Spleen (tissue), 11 donors: ENCODE data around the gene STK24. TPM values are rescaled to one million over a fixed set of nuclear protein-coding genes. Genes with fewer than 3 reads are reported as not detected.

Experiments
- DNase-seq: peaks from one replicate; pipeline ENCODE4 v3.0.0-alpha.2; 2020
- H3K27ac ChIP-seq, 8 donors: fragments of 200-600 bp; sonication (generic) in 7 of 8; 1 replicate in 4 of 8; 2 replicates in 4 of 8; pipeline versions ENCODE4 v1.5.0 to v1.8.0; 2016 to 2021; ENCODE audit warnings: inconsistent platforms in 4 of 8, mild to moderate bottlenecking in 4 of 8, moderate library complexity in 1 of 8
- H3K27me3 ChIP-seq, 7 donors: fragments of 200-600 bp; sonication (generic) in 6 of 7; replicated peaks in 1 of 7; 1 replicate in 4 of 7; 2 replicates in 3 of 7; pipeline versions ENCODE4 v1.5.0 to v1.8.0; 2016 to 2021; ENCODE audit warnings: inconsistent platforms in 3 of 7, mild to moderate bottlenecking in 1 of 7
- H3K36me3 ChIP-seq, 6 donors: fragments of 200-600 bp; sonication (generic) in 5 of 6; 1 replicate in 4 of 6; 2 replicates in 2 of 6; pipeline versions ENCODE4 v1.5.0 to v1.8.0; 2016 to 2021; ENCODE audit warnings: inconsistent platforms in 2 of 6
- H3K4me1 ChIP-seq, 6 donors: fragments of 200-600 bp; sonication (generic) in 5 of 6; 1 replicate in 3 of 6; 2 replicates in 3 of 6; pipeline versions ENCODE4 v1.5.0 to v1.8.0; 2016 to 2021; ENCODE audit warnings: inconsistent platforms in 3 of 6
- H3K4me3 ChIP-seq, 8 donors: fragments of 200-600 bp; sonication (generic) in 7 of 8; 1 replicate in 4 of 8; 2 replicates in 4 of 8; pipeline versions ENCODE4 v1.5.0 to v1.8.0; 2016 to 2021; ENCODE audit warnings: inconsistent platforms in 4 of 8, mild to moderate bottlenecking in 4 of 8, moderate library complexity in 2 of 8
- H3K9me3 ChIP-seq, 8 donors: fragments of 200-600 bp; sonication (generic) in 7 of 8; 1 replicate in 4 of 8; 2 replicates in 4 of 8; pipeline versions ENCODE4 v1.5.0 to v1.8.0; 2016 to 2021; ENCODE audit warnings: inconsistent platforms in 4 of 8
- POLR2A ChIP-seq, 3 donors: fragments of 450-650 bp; IDR thresholded peaks; one replicate each; pipeline ENCODE4 v1.5.1; 2017; ENCODE audit warnings: antibody characterized with exemption in 3 of 3, mild to moderate bottlenecking in 1 of 3
- POLR2AphosphoS5 ChIP-seq, 3 donors: sonication (generic); formaldehyde crosslinking; IDR thresholded peaks; one replicate each; pipeline ENCODE4 v1.5.1; 2017; ENCODE audit warnings: antibody characterized with exemption in 3 of 3
- whole genome bisulfite sequencing, 5 donors: extraction: QIAGEN DNeasy Blood & Tissue Kit in 3 of 5; methylation state at CpG; one replicate each; pipeline versions ENCODE4 v1.1.5 to v1.1.7; 2013 to 2018; 5-methylcytosine and 5-hydroxymethylcytosine counted together
- intact Hi-C: fragments of 100-400 bp; cut with DNase I; formaldehyde crosslinking; loops from one replicate; pipeline ENCODE4 v1.15.0; 2023; ENCODE audit warnings: low total_unique reads
- polyA plus RNA-seq, 3 donors: library from polyadenylated mRNA; stranded (reverse); fragments of 200-250 nt; gene quantifications; one replicate each; pipeline ENCODE4 v1.2.1, GENCODE V29; 2013
- total RNA-seq, 7 donors: library from RNA; depleted of rRNA in 3 of 7; stranded (reverse); fragments of >200 nt in 3 of 7; fragmentation: NEBNext Ultra II Directional in 4 of 7; extraction: Animal tissue kit (Norgen Biotek cat#: 25700) in 4 of 7; gene quantifications; one replicate each; pipeline versions ENCODE4 v1.1.0 to v1.2.1, GENCODE V29; 2016 to 2021
- TF ChIP-seq, protein P1 (sequence below), 11 experiments: fragments of 200-600 bp in 7 of 11; fragments of 450-650 bp in 4 of 11; sonication (generic) in 4 of 11; IDR thresholded peaks in 8 of 11; conservative IDR thresholded peaks in 3 of 11; 1 replicate in 7 of 11; 2 replicates in 4 of 11; pipeline versions ENCODE4 v1.4.0 to v1.8.0; 2016 to 2021; ENCODE audit warnings: antibody characterized with exemption in 11 of 11, inconsistent platforms in 4 of 11, mild to moderate bottlenecking in 1 of 11
- donor health status: healthy with polysubstance abuse.
- donor health status: DM: no; HTN: no; CAD: no; lungs with moderate emphysema.
- donor health status: DM: no; HTN: no; CAD: no.
- donor health status: Bipolar disorder and iron deficiency.
- donor health status: healthy.
- donor health status: DM: no; HTN: no; CAD: no.
- donor health status: DM: yes; HTN: yes; CAD: no.

Gene STK24
- total and polyA plus RNA-seq, 10 donors = 36.5 to 132 (median 94.5) TPM

DNA sequence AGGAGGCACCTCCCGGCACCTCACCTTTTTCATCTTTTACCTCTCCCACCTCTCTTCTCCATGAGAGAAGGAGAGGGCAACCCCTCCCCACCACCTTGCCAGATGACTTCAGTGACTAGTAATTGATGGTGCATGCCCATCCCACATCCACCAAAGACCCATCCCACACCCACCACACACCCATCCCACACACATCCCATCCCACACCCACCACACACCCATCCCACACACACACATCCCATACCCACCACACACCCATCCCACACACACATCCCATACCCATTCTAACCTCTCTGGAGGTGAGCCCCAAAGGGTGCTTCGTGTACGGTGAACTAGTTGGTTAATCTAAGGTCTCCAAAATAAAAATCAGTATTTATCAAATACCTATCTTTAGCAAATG, 44.7 kb downstream of the STK24 start:
- no peak overlapping the region for H3K27ac ChIP-seq
- H3K9me3 ChIP-seq = no peaks in the 10 kb centered on the region
- DNase-seq = no peak
- WGBS, 5 donors = 94 to 97% (median 97%) methylated on average over 3 of the region's 3 CpGs
- intact Hi-C loops = no loop called here
- H3K27me3 ChIP-seq = no peaks in the 10 kb centered on the region
- TF ChIP-seq POLR2AphosphoS5 (IDR thresholded peaks at IDR 0.05) (no peak), POLR2A (IDR thresholded peaks at IDR 0.05) (no peak)
- TF ChIP-seq, protein P1, sequence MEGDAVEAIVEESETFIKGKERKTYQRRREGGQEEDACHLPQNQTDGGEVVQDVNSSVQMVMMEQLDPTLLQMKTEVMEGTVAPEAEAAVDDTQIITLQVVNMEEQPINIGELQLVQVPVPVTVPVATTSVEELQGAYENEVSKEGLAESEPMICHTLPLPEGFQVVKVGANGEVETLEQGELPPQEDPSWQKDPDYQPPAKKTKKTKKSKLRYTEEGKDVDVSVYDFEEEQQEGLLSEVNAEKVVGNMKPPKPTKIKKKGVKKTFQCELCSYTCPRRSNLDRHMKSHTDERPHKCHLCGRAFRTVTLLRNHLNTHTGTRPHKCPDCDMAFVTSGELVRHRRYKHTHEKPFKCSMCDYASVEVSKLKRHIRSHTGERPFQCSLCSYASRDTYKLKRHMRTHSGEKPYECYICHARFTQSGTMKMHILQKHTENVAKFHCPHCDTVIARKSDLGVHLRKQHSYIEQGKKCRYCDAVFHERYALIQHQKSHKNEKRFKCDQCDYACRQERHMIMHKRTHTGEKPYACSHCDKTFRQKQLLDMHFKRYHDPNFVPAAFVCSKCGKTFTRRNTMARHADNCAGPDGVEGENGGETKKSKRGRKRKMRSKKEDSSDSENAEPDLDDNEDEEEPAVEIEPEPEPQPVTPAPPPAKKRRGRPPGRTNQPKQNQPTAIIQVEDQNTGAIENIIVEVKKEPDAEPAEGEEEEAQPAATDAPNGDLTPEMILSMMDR (IDR thresholded peaks at IDR 0.05 in 8 of 11, conservative IDR thresholded peaks at IDR 0.05 in 3 of 11) = no peak
- H3K36me3 ChIP-seq = peaks cover 0 to 22% (median 0%) of the 10 kb centered on the region in 6 donors
- H3K4me3 ChIP-seq = no peak overlapping the region
- H3K4me1 ChIP-seq = peaks cover 19 to 100% (median 68%) of the 10 kb centered on the region in 6 donors

DNA sequence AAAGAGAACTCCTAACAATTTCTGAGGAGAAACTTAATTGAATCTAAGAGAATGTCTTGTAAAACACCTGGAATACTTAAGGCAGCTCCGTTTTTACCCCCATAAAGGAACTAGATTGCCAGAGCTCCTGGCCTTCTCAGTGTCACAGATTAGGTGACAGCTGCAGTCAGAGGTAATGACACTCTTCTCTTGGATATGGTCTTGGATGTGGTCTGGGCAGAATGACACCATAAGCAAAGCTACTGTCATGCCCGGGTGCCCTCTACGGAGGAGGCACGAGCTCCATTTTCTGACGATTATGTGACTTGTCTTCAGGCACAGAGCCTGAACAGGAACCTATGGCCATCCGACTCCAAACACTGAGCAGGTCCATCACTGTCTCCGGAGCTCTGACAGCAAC, 46.7 kb downstream of the STK24 start:
- no peak for DNase-seq
- no peak overlapping the region for H3K4me3 ChIP-seq
- no peaks in the 10 kb centered on the region for H3K27me3 ChIP-seq
- H3K4me1 ChIP-seq = peaks cover 17 to 100% (median 69%) of the 10 kb centered on the region in 6 donors
- H3K27ac ChIP-seq = no peak overlapping the region
- TF ChIP-seq, protein P1 (IDR thresholded peaks at IDR 0.05 in 8 of 11, conservative IDR thresholded peaks at IDR 0.05 in 3 of 11) = no peak
- TF ChIP-seq POLR2A (IDR thresholded peaks at IDR 0.05) = no peak
- TF ChIP-seq POLR2AphosphoS5 (IDR thresholded peaks at IDR 0.05) = no peak
- intact Hi-C loops = no loop called here
- H3K9me3 ChIP-seq = no peaks in the 10 kb centered on the region
- WGBS, 5 donors = 88 to 94% (median 90%) methylated on average over 6 to 7 of the region's 7 CpGs
- H3K36me3 ChIP-seq = peaks cover 0 to 16% (median 0%) of the 10 kb centered on the region in 6 donors

DNA sequence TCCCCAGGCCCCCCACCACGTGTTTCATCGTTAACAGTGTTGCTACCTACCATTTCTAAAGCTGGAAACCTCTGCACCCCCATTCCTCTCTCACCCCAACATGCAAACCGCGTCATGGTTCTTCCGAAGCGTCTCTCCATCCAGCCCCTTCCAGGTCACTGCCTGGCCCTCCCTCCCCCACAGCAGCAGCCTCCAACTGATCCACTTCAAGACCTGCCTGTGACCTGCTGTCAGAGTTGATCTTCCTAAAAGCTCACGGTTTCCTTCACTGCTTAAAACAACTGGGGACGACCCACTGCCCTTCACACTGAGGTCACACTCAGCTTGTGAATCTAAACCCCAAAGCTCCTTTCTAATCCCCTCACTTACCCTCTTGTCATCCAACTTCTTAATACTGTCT, 47.7 kb downstream of the STK24 start:
- 85 to 92% (median 86%) methylated on average over 8 of the region's 8 CpGs for WGBS, 5 donors
- TF ChIP-seq POLR2A (IDR thresholded peaks at IDR 0.05) = no peak
- TF ChIP-seq POLR2AphosphoS5 (IDR thresholded peaks at IDR 0.05) = no peak
- TF ChIP-seq, protein P1 (IDR thresholded peaks at IDR 0.05 in 8 of 11, conservative IDR thresholded peaks at IDR 0.05 in 3 of 11) = no peak
- no peaks in the 10 kb centered on the region for H3K9me3 ChIP-seq
- peaks cover 20 to 100% (median 71%) of the 10 kb centered on the region in 6 donors for H3K4me1 ChIP-seq
- intact Hi-C loops = no loop called here
- H3K27ac ChIP-seq = no peak overlapping the region
- H3K36me3 ChIP-seq = peaks cover 0 to 16% (median 0%) of the 10 kb centered on the region in 6 donors
- no peaks in the 10 kb centered on the region for H3K27me3 ChIP-seq
- no peak for DNase-seq
- H3K4me3 ChIP-seq = no peak overlapping the region

DNA sequence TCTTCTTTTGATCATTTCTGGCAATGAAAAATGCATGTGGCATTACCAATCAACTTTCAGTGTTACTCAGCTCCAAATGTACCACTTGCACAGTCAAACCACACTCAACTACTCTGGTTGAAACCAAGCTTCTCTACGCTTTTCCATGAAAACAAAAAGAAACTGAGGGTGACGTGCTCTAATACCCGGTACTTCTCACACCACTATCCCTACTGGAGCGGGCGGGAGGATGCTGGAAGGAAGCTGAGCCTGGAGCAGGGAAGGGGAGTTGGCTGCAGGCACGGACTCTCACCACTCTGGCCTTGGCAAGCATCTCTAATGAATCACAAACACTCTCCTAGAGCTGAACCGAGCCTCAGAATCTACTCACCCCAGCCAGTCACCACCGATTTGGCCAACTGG, 48.2 kb downstream of the STK24 start:
- H3K27ac ChIP-seq = no peak overlapping the region
- no peaks in the 10 kb centered on the region for H3K27me3 ChIP-seq
- peaks cover 0 to 16% (median 0%) of the 10 kb centered on the region in 6 donors for H3K36me3 ChIP-seq
- intact Hi-C loops = no loop called here
- DNase-seq = no peak
- H3K4me1 ChIP-seq = peaks cover 25 to 100% (median 74%) of the 10 kb centered on the region in 6 donors
- H3K4me3 ChIP-seq = no peak overlapping the region
- TF ChIP-seq, protein P1 (IDR thresholded peaks at IDR 0.05 in 8 of 11, conservative IDR thresholded peaks at IDR 0.05 in 3 of 11) = no peak
- TF ChIP-seq POLR2A (IDR thresholded peaks at IDR 0.05) = no peak
- WGBS, 5 donors = 51 to 77% (median 67%) methylated on average over 8 of the region's 8 CpGs
- H3K9me3 ChIP-seq = no peaks in the 10 kb centered on the region
